B cell (primary cell): ENCODE data around the gene SEMA3A. TPM values are rescaled to one million over a fixed set of nuclear protein-coding genes. Genes with fewer than 3 reads are reported as not detected.
"Not testable (repeated sequence)": the region's sequence is repeated elsewhere in the genome, so short reads cannot be mapped to it uniquely, and the experiment has no call there.

Experiments
- ATAC-seq: fragments of 200-7000 bp; cut with Tn5 transposase; one replicate; pipeline ENCODE4 v1.10.0; 2021; ENCODE audit warnings: low read depth, mild to moderate bottlenecking, moderate number of reproducible peaks, moderate library complexity
- CTCF ChIA-PET: fragments of 350-600 bp; sonication (Branson Sonifier 250); formaldehyde crosslinking; loops from one replicate; lab custom pipeline; 2021; ENCODE audit warnings: antibody characterized with exemption, inconsistent platforms; lab: Charles Lee
- POLR2A ChIA-PET: fragments of 350-600 bp; sonication (Branson Sonifier 250); formaldehyde crosslinking; loops from one replicate; lab custom pipeline; 2021; ENCODE audit warnings: antibody characterized with exemption; lab: Charles Lee
- DNase-seq: peaks from one replicate; pipeline ENCODE4 v3.0.0; 2013
- H2AFZ ChIP-seq: 2 replicates; pipeline ENCODE4 v1.6.1; 2012; ENCODE audit warnings: mild to moderate bottlenecking, low read depth, low read length; ENCODE audit not compliant: insufficient read depth, poor library complexity, severe bottlenecking
- H3K27ac ChIP-seq, 2 donors: 1 replicate in 1 of 2; 2 replicates in 1 of 2; pipeline ENCODE4 v1.5.1; 2012 to 2013; ENCODE audit warnings: low read length in 2 of 2, mild to moderate bottlenecking in 2 of 2, moderate library complexity in 1 of 2
- H3K27me3 ChIP-seq, 4 experiments: fragments of 200-600 bp in 1 of 4; sonication (generic) in 1 of 4; replicated peaks in 1 of 4; 1 replicate in 2 of 4; 2 replicates in 2 of 4; pipeline versions ENCODE4 v1.6.1 to v1.7.0; 2013 to 2016; ENCODE audit warnings: low read length in 3 of 4, mild to moderate bottlenecking in 2 of 4, mixed read lengths in 1 of 4, moderate library complexity in 1 of 4; ENCODE audit not compliant: insufficient read depth in 4 of 4, control insufficient read depth in 3 of 4; ENCODE audit errors: control extremely low read depth in 1 of 4
- H3K36me3 ChIP-seq, 2 experiments: replicated peaks in 1 of 2; 1 replicate in 1 of 2; 2 replicates in 1 of 2; pipeline versions ENCODE4 v1.6.1 to v1.7.1; 2013; ENCODE audit warnings: low read length in 1 of 2; ENCODE audit not compliant: insufficient read depth in 2 of 2, control insufficient read depth in 1 of 2; ENCODE audit errors: control extremely low read depth in 1 of 2, extremely low read depth in 1 of 2
- H3K4me1 ChIP-seq, 2 donors: fragments of 200-600 bp in 1 of 2; sonication (generic) in 1 of 2; 1 replicate in 1 of 2; 2 replicates in 1 of 2; pipeline versions ENCODE4 v1.5.1 to v1.6.1; 2013 to 2017; ENCODE audit warnings: low read length in 2 of 2; ENCODE audit not compliant: control insufficient read depth in 2 of 2, insufficient read depth in 2 of 2
- H3K4me2 ChIP-seq: replicated peaks from 2 replicates; pipeline ENCODE3; 2012; ENCODE audit warnings: mild to moderate bottlenecking, low read depth, low read length; ENCODE audit not compliant: poor library complexity, severe bottlenecking
- H3K4me3 ChIP-seq, 5 experiments: fragments of 200-600 bp in 1 of 5; sonication (generic) in 1 of 5; 1 replicate in 3 of 5; 2 replicates in 2 of 5; pipeline versions ENCODE4 v1.5.1 to v1.7.0; 2011 to 2016; ENCODE audit warnings: low read length in 4 of 5, mild to moderate bottlenecking in 4 of 5, low read depth in 2 of 5, control low read depth in 1 of 5, moderate library complexity in 1 of 5; ENCODE audit not compliant: insufficient read depth in 1 of 5; ENCODE audit errors: control extremely low read depth in 1 of 5, extremely low read depth in 1 of 5
- H3K79me2 ChIP-seq: fragments of 200-600 bp; sonication (generic); one replicate; pipeline ENCODE4 v1.6.0; 2016; ENCODE audit warnings: low read length; ENCODE audit not compliant: control insufficient read depth, insufficient read depth
- H3K9ac ChIP-seq: fragments of 200-600 bp; sonication (generic); 2 replicates; pipeline ENCODE4 v1.6.1; 2017; ENCODE audit warnings: mild to moderate bottlenecking, low read length, moderate library complexity
- H3K9me3 ChIP-seq, 3 donors: one replicate each; pipeline versions ENCODE4 v1.6.1 to v1.7.1; 2013; ENCODE audit warnings: low read length in 2 of 3; ENCODE audit not compliant: control insufficient read depth in 2 of 3, insufficient read depth in 1 of 3; ENCODE audit errors: control extremely low read depth in 1 of 3
- H4K20me1 ChIP-seq: 2 replicates; pipeline ENCODE4 v1.6.0; 2012; ENCODE audit warnings: mild to moderate bottlenecking, low read length; ENCODE audit not compliant: insufficient read depth, control insufficient read depth, poor library complexity, severe bottlenecking
- H3K27ac Mint-ChIP-seq: one replicate; pipeline ENCODE4 v1.8.0; 2021; ENCODE audit warnings: mixed read lengths
- H3K27me3 Mint-ChIP-seq: one replicate; pipeline ENCODE4 v1.8.0; 2021; ENCODE audit warnings: mixed read lengths
- H3K4me1 Mint-ChIP-seq: one replicate; pipeline ENCODE4 v1.8.0; 2021; ENCODE audit warnings: mixed read lengths
- H3K4me3 Mint-ChIP-seq: one replicate; pipeline ENCODE4 v1.8.0; 2021; ENCODE audit warnings: mixed read lengths
- H3K9me3 Mint-ChIP-seq: one replicate; pipeline ENCODE4 v1.8.0; 2022; ENCODE audit warnings: mixed read lengths; ENCODE audit not compliant: insufficient read depth
- CTCF ChIP-seq: fragments of 200-600 bp; IDR thresholded peaks from one replicate; pipeline ENCODE4 v1.8.0; 2022; ENCODE audit warnings: antibody characterized with exemption, mild to moderate bottlenecking
- EZH2 ChIP-seq: IDR thresholded peaks from 2 replicates; pipeline ENCODE4 v1.6.1; 2012; ENCODE audit warnings: borderline replicate concordance, low read depth, mild to moderate bottlenecking, moderate library complexity, low read length; ENCODE audit not compliant: insufficient read depth, poor library complexity, severe bottlenecking
- WGBS: methylation state at CpG from one replicate; pipeline ENCODE4 v1.1.5; 2013; ENCODE audit warnings: missing lambda C conversion rate; ENCODE audit not compliant: insufficient coverage; 5-methylcytosine and 5-hydroxymethylcytosine counted together
- intact Hi-C: fragments of 100-400 bp; cut with micrococcal nuclease; formaldehyde crosslinking; loops from one replicate; pipeline ENCODE4 v1.10.0; 2022
- polyA plus RNA-seq: library from polyadenylated mRNA; depleted of rRNA; stranded (reverse); fragments of >200 nt; gene quantifications from 2 replicates; pipeline ENCODE4 v1.2.3, GENCODE V29; 2012
- total RNA-seq, 2 donors: library from RNA; stranded (reverse); fragments of 120-200 nt in 1 of 2; gene quantifications; 1 replicate in 1 of 2; 2 replicates in 1 of 2; pipeline versions ENCODE4 v1.2.3 to v1.2.4, GENCODE V29; 2013 to 2022

Gene SEMA3A
- total and polyA plus RNA-seq, 2 donors (not counting 1 experiment from before 2014, with no cell fraction given), result not detected

DNA sequence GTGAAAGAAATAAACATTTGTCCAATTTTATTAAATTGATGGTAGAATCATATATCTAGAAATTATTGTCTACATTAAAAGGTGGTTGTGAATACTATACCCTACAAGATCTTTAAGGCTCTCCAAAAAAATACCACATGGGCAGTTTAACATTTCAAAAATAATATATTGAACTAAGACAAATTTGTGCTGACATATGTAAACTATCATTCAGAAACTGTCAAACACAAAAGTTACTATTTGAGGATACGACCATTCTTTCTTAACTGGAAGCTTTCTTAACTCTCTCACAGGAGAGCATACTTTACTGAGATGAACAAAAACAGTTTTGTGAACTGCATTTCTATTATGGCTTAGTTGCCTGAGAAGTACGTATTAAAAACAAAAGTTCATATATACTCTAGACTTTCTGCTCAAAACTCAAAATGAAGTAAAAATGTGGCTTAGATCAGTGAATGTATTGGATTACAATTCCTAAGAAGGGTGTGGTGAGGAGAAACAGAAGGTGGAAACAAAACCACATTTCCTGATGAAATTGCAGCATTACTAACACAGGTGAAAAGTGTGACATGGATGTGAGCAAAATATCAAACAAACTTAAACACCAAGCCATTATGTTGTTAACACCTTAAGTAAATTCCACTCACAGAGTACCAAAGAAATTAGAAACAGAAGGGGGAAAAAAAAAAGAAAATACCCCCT, 138.5 kb downstream of the SEMA3A start:
- H3K9me3 ChIP-seq, result no peaks in the 10 kb centered on the region
- H3K4me3 ChIP-seq, result no peak overlapping the region
- H2AFZ ChIP-seq, result no peak overlapping the region
- no CpG with 5 or more reads among the region's 2 CpGs for WGBS
- Mint-ChIP-seq H3K27me3 (no peaks in the 10 kb centered on the region), H3K4me3 (no peak overlapping the region), H3K4me1 (no peaks in the 10 kb centered on the region), H3K9me3 (no peaks in the 10 kb centered on the region), H3K27ac (no peak overlapping the region)
- no peak for ATAC-seq
- ChIA-PET CTCF (no interaction called here), POLR2A (no interaction called here)
- H3K4me1 ChIP-seq, result no peaks in the 10 kb centered on the region
- no peak overlapping the region for H3K27ac ChIP-seq
- no peak overlapping the region for H3K4me2 ChIP-seq
- no peaks in the 10 kb centered on the region for H3K36me3 ChIP-seq
- DNase-seq, result no peak
- no peaks in the 10 kb centered on the region for H3K27me3 ChIP-seq
- H3K9ac ChIP-seq, result no peak overlapping the region
- TF ChIP-seq EZH2 (no peak), CTCF (no peak)
- H4K20me1 ChIP-seq, result no peaks in the 10 kb centered on the region
- no peaks in the 10 kb centered on the region for H3K79me2 ChIP-seq
- intact Hi-C loops, result no loop called here

DNA sequence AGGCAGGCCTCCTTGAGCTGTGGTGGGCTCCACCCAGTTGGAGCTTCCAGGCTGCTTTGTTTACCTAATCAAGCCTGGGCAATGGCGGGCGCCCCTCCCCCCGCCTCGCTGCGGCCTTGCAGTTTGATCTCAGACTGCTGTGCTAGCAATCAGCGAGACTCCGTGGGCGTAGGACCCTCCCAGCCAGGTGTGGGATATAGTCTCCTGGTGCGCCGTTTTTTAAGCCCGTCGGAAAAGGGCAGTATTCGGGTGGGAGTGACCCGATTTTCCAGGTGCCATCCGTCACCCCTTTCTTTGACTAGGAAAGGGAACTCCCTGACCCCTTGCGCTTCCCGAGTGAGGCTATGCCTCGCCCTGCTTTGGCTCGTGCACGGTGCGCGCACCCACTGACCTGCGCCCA, 139.4 kb downstream of the SEMA3A start:
- CTCF ChIA-PET, DNase-seq, H3K4me2 ChIP-seq, H3K9ac ChIP-seq, H3K4me1 Mint-ChIP-seq, H3K9me3 ChIP-seq, H3K4me1 ChIP-seq, H3K27me3 Mint-ChIP-seq, H2AFZ ChIP-seq, H3K27me3 ChIP-seq, H3K27ac ChIP-seq, H3K4me3 ChIP-seq, ATAC-seq, H4K20me1 ChIP-seq, intact Hi-C loops, POLR2A ChIA-PET, H3K27ac Mint-ChIP-seq, H3K4me3 Mint-ChIP-seq, H3K79me2 ChIP-seq, H3K9me3 Mint-ChIP-seq, H3K36me3 ChIP-seq: not testable (repeated sequence)
- over 99% methylated on average over 10 of the region's 23 CpGs for WGBS
